22Rv1 (cell line): Measurements from ENCODE around the gene LRRC43.

Experiments used
- ZFX ChIP-seq: fragments of 450-650 bp; IDR thresholded peaks from 2 replicates; pipeline ENCODE4 v1.6.1; 2017; ENCODE audit warnings: antibody characterized with exemption, borderline replicate concordance
- TF ChIP-seq, protein P1 (sequence below): fragments of 450-650 bp; IDR thresholded peaks from 2 replicates; pipeline ENCODE4 v1.5.1; 2017; ENCODE audit warnings: mild to moderate bottlenecking

DNA sequence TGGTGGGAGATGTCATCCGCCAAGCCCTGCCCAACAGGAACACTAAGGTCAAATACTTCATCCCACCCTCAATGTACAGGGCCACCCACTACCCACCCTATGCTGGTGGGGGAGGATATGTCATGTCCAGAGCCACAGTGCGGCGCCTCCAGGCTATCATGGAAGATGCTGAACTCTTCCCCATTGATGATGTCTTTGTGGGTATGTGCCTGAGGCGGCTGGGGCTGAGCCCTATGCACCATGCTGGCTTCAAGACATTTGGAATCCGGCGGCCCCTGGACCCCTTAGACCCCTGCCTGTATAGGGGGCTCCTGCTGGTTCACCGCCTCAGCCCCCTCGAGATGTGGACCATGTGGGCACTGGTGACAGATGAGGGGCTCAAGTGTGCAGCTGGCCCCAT lies 24.1 kb downstream of the LRRC43 start:
- TF ChIP-seq, protein P1, sequence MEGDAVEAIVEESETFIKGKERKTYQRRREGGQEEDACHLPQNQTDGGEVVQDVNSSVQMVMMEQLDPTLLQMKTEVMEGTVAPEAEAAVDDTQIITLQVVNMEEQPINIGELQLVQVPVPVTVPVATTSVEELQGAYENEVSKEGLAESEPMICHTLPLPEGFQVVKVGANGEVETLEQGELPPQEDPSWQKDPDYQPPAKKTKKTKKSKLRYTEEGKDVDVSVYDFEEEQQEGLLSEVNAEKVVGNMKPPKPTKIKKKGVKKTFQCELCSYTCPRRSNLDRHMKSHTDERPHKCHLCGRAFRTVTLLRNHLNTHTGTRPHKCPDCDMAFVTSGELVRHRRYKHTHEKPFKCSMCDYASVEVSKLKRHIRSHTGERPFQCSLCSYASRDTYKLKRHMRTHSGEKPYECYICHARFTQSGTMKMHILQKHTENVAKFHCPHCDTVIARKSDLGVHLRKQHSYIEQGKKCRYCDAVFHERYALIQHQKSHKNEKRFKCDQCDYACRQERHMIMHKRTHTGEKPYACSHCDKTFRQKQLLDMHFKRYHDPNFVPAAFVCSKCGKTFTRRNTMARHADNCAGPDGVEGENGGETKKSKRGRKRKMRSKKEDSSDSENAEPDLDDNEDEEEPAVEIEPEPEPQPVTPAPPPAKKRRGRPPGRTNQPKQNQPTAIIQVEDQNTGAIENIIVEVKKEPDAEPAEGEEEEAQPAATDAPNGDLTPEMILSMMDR, result no peak
- no peak for TF ChIP-seq ZFX
